ENCODE measurements around the gene KICS2.
A peak's percentile ranks its signal among the peaks of the same experiment; 100 is the strongest.
"Not testable (repeated sequence)": the region's sequence is repeated elsewhere in the genome, so short reads cannot be mapped to it uniquely, and the experiment has no call there.

The KICS2 gene

DNA sequence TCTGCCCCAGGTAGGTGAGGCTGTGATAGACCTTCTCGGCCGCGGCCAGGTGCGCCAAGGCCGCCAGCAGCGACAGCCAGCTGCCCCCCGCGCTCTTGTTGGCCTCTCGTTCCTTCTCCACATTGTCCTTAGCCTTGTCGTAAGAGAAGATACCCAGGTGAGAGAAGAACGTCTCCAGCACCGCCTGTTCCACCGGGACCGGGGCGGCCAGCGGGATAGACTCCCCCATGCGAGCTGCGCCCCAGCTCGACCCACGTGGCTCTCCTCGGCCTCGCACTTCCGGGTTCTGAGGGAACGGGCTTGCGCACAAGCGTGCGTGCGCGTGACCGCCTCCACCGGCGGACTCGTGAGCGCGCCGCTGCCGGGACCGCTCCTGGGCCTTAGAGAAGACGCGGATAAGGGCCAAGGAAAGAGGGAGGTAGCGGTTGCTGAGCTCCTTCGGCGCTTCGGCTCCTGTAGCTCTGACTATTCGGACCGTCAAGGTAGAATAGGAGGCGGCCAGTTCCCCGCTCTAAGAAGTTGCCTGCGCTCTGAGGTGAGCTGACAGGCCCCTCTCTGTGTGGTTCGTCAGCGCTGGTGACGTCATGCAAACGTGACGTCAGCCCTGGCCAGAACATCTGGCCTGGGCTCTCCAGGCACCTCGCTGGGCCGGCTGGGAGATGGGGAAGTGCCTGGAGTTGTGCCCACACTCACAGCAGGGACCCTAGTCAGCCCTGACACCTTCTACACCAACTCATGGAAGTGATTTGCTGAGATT is at the start of gene KICS2:
Gene KICS2, minus strand, starts transcription at position 288 of the 757 bp plus-strand sequence. Its CDS starts 59 bp downstream, at position 229.
- peak; percentile 54 to 95 (median 90) for DNase-seq

DNA sequence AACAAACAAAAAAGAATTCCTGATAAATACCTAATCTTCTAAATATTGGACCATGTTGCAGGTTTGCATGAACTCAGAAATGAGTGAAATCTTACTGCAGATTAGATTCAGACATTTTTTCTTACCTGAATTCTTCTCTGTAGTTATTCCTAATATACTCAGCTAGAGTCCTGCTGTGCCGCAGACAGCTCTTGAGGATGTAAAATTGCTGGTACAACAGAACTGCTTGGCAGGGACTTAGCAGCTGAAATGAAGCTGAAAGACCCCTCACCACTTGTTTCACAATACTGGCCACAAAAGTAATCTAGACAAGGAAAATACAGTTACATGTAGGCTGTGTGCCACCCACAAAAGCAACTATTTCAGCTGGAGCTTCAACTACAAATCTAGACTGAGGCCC is 48.3 kb upstream of the KICS2 start:
- DNase-seq = no peak

DNA sequence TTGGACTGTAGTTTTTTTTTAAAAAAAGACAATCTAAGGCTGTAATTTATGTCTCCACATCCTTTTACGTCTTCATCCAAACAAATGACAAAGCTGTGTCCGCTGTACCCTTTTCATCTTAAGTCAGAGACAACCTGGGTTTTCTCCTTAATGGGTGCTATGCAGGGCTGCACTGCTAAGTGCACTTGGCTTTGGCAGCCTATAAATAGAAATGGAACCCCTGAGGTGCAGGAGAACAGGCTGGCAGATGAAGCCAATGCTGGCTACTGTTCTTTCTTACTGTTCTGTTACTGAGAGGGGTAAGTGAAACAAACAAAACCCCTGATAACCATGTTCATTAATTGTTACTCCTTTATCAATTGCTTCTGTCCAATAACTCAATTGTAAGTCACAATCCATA is 47.1 kb upstream of the KICS2 start:
- DNase-seq = no peak

DNA sequence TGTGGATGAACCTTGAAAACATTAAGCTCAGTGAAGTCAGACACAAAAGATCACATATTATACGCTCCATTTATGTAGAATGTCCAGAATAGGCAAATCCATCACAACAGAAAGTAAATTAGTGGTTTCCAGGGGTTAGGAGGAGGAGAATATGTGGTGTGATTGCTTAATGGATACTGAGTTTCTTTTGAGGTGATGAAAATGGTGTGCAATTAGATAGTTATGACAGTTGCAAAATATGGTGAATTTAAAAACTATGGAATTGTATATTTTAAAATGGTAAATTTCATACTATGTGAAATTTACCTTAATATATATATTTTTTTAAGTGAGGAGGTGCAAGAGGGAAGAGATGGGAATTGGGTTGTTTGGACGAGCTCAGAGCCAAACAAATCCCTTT is 46.3 kb upstream of the KICS2 start:
- no peak for DNase-seq

DNA sequence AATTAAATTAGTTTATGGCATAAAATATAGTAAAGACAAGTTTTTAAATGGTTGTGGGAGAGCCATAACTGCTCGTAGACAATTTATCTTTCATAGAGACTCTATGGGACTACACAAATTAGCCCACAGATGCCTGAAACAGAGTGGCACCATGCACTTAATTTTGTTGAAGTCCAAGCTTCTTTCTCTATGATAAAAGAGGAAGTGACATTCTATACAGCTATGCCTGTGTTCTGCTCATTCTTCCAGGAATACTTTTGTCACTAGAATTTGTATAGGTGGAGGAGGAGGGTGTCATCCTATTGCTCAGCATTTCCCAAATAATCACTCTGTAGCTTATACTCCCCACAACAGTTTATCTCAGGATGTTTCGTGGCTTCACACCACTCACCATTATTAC is 43.7 kb upstream of the KICS2 start:
- no peak for DNase-seq

DNA sequence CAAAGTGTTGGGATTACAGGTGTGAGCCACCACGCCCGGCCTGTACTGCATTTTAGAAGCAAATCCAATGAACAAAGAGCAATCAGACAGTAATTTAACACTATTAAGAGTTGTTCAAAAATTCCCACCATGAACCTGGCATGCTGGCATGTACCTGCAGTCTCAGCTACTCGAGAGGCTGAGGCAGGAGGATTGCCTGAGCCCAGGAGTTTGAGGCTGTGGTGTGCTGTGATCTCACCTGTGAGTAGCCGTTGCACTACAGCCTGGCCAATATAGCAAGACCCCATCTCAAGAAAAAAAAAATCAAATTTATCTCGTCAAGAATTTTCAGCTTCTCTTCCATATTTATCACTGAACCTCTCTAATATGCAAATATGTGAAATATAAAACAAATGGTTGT is 39.7 kb upstream of the KICS2 start:
- no peak for DNase-seq

DNA sequence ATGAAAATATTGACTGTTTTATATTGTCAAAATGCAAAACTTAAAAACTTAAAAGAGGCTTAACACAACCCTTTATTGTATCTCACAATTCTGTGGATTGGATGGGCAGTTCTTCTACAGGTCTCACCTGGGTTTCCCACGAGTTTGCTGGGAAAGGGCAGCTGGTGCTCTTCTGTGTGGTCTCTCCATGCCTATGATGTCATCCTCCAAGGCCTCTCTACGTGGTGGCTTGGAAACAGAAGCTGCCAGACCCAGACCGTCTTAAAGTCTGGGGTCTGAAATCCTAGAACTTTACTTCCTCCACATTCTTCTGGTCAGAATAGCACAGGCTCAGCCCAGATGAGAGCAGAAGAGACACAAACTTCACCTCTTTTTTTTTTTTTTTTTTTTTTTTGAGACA is 36.5 kb upstream of the KICS2 start:
- no peak for DNase-seq

DNA sequence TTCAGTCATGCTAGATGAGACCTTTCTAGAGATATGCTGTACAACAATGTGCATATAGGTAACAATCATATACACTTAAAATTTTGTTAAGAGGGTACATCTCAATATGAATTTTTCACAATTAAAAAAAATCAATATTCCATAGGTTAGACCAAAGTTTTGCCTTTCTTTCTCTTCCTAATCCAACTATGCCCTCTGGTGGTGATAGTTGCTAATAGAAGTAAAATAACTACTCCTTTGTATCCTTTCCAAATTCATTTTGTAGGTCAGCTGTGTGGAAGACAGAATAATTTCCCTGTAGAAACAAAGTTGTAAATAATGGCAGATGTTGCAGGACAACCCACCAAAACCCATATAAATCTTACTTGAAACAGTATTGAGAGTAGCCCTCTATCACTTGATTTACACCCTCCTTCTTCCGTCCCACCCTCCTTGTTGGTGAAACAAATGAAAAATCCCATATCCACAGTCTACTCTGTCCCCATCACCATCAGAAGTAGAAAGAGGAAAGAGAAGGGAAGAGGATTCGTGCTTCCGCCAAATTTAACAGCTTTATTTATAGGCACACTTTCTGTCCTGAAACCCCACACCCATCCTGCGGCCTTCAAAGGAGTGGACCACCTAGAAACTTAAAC is 34.2 kb upstream of the KICS2 start:
- DNase-seq = peak in 2 of 14 donors; percentile 16 to 25

DNA sequence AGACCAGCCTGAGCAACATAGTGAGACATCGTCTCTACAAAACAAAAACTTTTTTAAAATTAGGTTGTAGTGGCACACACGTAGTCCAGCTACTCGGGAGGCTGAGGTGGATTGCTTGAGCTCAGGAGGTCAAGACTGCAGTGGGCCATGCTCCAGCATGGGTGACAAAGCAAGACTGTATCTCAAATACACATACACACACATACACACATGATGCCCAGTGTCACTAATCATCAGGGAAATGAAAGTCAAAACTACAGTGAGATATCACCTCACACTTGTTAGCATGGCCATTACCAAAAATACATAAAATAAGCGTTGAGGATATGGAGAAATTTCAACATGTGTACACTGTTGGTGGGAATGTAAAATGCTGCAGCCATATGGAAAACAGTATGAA is 33.2 kb upstream of the KICS2 start:
- no peak for DNase-seq

DNA sequence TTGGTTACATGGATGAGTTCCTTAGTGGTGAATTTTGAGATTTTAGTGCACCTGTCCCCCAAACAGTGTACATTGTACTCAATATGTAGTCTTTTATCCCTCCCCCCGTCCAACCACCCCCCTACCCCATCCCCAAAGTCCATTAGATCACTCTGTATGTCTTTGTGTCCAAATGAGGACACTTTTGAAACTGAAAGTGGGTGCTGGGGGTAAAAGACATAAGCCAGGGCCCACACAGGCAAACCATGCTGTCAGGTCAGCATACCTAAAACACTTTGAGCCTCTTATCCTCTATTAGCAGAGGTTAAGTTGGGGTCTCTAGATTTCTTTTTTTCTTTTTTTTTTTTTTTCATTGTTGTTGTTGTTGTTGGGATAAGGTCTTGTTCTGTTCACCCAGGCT is 31.3 kb upstream of the KICS2 start:
- DNase-seq = no peak

DNA sequence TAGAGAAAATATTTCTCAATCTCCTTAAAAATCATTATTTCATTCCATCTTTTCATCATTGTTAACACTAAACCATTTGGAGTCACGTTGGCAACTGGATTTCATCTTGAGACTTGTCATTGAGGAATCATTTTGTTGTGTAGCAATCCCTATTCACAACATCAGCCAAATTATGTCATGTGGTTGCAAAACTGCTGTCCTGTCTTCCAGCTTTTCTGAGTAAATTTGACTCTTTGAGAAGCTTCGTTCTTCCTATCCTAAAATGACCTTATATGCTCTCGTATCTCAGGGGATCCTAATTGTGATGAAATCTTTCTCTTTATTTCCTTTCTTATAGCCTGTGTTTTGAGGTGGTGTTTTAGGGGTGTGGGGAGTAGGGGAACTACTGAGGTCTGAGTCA is 30.6 kb upstream of the KICS2 start:
- no peak for DNase-seq

DNA sequence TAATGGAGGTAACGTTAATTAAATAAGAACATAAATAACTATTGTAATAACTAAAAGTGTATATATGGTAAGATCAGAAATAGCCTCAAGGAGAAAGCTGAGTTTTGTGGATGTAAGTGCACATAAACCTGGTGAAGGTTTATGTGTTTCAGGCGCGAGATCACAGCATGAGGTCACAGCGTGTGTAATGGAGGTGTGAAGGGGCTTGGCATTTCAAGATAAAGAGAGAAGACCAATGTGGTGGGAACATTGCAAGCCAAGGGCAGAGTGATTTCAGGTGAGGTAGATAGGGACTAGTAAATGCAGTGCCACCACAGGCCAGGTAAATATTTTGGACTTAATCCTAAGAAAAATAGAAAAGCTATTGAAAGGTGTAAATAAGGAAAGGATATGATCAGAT is 21.7 kb upstream of the KICS2 start:
- no peak for DNase-seq

DNA sequence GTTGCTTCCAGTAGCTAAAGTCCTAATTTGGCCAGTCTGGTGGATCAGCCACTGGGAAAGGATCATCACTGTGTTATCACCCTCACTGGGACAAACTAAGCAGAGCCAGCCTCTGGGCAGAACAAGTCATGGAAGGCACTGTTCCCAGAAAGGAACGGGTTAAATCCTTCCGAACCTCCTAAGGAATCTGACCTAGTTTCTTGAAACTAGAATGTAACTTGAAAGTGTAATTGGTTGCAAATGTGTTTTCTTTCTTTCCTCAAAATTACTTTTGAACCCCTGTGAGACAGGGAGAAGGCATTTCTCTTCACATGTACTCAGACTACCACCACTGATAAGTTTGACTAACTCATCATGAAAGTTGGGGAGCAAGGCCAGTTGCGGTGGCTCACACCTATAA is 18.7 kb upstream of the KICS2 start:
- no peak for DNase-seq

DNA sequence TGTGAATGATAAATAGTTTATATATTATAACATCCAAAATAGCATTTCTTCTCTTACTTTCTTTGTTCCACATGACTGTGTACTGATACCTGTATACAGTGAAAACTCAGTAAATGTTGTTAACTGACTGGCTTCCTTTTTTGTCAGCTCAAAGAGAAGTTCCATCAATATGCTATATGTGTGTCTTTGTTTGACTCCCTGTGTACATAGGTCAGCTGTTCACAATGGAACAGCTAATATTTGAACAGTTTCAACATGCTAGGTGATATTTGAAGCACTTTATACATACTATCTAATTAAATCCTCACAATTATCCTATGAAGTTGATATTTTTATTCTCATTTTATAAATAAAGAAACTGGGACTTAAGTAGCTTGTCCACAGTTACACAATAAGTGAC is 15.3 kb upstream of the KICS2 start:
- no peak for DNase-seq

DNA sequence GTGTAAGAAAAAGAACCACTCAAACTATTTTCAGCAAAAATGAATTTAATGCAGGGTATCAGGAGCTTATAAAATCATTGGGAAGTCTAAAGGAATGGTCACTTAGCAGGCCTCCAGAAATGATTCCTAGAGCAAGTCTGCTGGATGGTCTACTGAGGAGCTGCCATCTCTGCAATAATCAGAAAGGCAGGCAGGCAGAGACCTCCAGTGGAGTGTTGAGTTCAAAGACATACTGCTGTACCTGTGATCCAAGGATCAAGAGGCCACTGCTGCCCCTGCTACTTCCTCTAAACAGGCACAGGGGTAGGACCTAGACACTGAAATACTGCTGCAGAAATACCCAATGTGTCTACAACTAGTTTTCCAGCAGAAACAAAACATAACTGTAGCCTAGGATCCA is 14.5 kb upstream of the KICS2 start:
- no peak for DNase-seq

DNA sequence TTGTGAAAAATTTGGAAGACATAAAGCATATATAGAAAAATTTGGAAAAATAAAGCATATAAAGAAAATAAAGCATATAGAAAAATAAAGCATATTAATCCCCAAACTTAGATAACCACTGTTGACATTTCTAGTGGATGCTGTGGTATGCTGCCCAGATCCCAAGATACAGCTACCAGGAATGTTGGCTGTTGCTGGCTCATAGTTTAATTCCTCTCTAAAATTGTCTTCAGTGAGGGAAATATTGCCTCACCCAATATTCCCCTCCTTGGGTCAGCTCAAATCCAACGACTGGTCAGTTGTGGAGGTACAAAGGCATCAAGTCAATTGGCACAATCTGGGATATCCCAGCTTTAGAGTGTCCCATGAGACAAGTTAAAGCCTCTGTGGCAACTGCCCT is 10.1 kb upstream of the KICS2 start:
- no peak for DNase-seq

DNA sequence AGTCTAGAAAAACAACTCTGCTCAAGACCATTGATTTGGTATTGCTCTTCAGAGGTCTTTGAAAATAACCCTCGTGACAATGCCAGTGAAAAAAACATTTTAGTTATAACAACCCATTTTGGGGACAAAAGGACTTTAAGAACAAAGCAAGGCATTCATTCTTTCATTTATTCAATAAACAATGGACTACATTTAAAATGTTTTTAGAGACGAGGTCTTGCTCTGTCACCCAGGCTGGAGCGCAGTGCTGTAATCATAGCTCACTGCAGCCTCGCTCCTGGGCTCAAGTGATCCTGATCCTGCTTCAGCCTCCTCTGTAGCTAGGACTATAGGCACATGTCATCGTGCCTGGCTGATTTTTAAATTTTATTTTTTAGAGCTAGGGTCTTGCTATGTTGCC is 7.7 kb upstream of the KICS2 start:
- DNase-seq = peak in 6 of 14 donors; percentile 10 to 45 (median 20)

DNA sequence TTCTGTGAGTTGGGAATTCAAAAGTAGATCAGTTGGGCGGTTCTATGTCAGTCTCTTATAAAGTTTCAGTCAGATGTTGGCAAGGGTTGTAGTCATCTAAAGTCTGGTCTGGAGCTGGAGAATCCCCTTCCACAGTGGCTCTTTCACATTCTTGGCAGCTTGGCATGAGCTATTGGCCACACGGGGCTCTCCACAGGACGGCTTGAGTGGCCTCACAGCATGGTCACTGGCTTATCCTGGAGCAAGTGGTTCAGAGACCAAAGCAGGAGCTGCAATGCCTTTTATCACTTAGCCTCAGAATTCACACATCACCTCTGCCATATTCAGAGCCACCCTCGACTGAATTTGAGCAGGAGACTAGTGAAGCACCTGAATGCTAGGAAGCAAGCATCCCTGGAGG is 7.1 kb upstream of the KICS2 start:
- DNase-seq = peak in 2 of 14 donors; percentile 12 to 24

DNA sequence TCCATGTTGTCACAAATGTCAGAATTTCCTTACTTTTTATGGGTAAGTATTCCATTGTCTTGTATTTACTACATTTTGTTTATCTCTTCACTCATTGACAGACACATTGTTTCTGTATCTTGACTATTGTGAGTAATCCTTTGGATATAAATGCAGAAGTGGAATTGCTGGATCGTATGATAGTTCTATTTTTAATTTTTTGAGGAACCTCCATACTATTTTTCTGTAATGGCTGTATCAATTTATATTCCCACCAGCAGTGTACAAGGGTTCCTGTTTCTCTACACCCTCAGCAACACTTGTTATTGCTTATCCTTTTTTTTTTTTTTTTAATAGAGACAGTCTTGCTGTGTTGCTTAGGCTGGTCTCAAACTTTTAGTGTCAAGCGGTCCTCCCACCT is 3.5 kb upstream of the KICS2 start:
- DNase-seq = no peak

DNA sequence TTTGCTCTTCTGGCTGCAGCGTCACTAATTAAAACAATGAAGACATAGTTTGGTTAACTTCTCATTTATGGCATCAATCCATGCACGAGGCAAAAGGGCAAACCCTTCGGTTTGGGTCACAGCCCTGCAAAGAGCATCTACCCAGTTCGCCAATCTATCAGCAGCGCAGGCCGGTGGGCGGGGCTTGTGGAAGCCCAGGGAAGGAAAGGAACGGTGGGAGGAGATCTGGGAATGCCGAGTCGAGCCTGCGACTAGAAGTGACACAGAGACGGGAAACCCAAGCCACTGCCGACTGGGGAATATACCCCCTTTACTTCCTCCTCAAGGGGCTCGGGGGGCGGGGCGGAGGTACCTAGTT is 466 bp downstream of the KICS2 start:
- DNase-seq = peak in 12 of 14 donors; percentile 63 to 84 (median 80)

DNA sequence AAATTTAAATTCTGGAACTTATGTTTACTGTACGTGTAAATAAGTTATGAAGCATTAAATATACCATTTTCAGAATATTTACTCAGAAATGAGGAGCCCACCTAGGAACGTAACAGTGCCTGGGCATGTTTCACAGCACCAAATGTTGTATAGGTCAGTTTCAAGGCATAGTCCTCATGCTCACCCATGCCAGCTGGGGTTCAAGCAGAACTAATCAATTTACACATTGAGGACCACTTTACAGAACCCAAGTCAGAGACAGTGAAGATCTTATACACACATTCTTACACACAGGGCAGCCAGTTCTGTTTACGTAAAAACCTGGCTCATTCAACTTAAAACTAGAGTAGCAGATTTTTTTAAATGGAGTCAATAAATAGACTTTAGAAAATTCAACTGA is 2.0 kb downstream of the KICS2 start:
- no peak for DNase-seq

DNA sequence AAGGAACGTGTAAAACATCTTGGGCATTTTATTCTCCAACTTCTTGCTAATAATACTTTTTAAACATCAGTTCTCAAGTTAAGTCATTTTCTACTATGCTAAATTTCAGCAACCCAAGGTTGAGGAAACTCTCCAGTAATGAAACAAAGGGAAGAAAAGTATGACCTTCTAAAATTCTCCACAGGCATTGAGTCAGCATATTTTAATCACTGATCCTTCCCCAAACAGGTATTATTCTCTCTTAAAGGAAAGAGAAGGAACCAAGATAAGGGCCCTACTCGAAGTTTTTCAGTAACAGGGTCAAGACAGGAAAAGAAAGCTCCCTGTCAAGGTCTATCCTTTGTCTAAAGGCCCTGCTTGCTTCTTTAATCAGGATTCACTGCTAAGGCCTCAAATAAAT is 3.0 kb downstream of the KICS2 start:
- no peak for DNase-seq

DNA sequence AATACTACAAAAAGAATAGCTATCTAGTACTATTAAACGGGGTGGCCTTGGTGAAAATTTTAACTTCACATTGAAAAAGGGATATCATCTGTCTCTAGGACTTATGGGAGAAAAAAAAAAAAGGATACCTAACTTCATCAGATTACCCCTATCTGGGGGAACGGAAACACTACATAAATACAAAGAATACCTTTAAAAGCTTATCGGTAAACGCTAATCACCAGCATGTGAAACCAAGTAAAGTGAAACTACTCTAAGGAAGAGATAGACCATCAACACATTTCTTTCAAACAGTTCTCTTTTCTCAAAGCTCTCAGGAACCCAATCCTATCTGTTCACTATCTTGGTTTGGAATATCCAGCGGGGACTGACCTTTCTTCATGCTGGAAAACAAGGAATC is 3.5 kb downstream of the KICS2 start:
- no peak for DNase-seq

DNA sequence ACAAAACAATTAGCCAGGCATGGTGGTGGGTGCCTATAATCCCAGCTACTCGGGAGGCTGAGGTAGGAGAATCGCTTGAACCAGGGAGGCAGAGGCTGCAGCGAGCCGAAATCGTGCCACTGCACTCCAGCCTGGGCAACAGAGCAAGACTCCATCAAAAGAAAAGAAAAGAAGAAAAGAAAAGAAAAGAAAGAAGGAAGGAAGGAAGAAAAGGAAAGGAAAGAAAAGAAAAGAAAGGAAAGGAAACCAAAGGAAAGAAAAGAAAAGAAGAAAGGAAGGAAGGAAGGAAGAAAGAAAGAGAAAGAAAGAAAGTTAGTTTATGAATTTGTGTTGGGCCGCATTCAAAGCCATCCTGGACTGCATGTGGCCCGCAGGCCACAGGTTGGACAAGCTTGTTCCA is 4.5 kb downstream of the KICS2 start:
- DNase-seq = not testable (repeated sequence)

DNA sequence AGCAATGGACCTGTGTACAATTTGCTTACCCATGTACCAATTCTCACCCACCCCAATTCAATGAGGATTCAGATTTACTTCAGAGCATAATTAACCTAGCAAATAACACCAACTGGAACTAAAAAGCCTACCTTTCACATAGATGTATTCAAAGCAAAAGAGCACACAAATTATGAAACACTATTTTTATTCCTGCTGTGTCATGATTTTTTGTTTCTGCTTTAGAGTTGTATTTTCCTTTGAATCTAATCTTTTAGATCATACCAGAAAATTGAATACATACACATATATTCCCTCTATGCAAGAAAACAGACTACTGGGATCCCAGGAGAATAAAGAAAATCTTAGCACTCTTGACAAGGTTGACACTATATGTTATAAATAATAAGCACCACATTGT is 5.9 kb downstream of the KICS2 start:
- DNase-seq = no peak

Data from C1 segment of cervical spinal cord (tissue), 14 donors.